COLO668 (cell line): ENCODE data around the gene SH3D21.

ENCODE experiments used
- DNase-seq: peaks from one replicate; lab custom pipeline; 2025; ENCODE audit not compliant: unreplicated experiment; lab: John Stamatoyannopoulos, UW

Gene SH3D21

GRCh38 chr1:36303244-36303643 lies 2.9 kb upstream of the SH3D21 start:
- no peak for DNase-seq

DNA sequence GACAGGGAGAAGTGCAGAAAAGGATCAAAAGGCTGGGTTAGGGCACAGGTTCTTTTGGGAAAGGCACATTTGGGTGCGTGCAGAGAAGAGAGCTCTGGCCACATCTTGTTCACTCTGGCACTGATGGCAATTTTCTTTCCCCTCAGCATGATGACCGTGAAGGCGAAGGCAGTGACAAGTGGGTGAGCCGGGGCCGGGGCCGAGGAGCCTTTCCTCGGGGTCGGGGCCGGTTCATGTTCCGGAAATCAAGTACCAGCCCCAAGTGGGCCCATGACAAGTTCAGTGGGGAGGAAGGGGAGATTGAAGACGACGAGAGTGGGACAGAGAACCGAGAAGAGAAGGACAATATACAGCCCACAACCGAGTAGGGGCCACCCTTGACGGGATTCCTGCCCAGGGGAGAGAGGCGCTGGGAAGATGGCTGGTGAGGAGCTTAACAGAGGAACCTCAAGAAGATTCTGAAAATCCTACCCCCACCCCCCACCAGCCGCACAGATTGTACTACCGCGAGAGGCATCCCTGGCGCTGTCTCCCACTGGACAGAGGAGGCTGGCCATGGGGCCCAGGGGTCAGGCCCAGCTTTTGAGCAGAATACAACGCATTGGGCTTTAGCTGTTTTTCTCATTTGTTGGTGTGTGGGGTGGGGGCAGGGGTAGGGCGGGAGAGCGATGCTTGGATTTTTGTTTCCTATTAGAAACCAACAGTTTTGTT lies 2.4 kb upstream of the SH3D21 start:
- no peak for DNase-seq

DNA sequence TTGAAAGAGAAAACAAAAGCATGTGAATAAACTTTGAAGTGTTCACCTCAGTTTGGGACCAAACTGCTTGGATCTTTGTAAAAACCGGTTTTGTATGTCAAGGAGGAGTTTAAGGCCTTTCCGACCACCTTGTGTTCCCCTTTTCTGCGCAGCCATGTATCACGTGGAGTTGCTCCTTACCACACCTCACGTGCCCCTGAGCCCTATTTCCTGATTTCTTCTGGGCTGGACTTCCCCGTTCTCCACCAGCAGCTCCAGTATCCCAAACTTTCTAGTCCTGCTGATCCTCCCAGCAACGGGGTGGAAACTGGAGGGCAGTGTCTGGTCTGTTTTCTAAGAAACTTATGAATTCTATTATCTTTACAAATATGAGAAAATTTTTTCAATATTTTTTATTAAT lies 1.6 kb upstream of the SH3D21 start:
- DNase-seq: no peak

GRCh38 chr1:36304970-36305914 lies 926 bp upstream of the SH3D21 start:
- no peak for DNase-seq

DNA sequence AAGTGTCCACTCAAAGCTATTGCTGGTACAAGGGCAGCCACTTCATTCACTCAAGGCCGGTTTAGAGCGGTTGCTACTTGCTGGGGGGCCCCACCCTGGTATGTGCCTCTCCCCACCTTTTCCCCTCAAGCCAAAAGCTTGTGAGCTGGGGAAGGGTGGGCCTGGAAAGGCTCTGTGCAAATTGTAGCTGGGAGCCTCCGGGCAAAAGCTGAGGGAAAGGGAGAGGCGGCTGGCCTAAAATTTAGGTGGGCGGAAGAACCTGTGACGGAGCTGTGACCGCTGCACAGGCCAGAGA lies 306 bp upstream of the SH3D21 start:
- DNase-seq: no peak

- DNase-seq: peak; percentile 98
Measured at GRCh38 chr1:36306902-36307456, 811 bp downstream of the SH3D21 start.

GRCh38 chr1:36307601-36308330 lies 1.6 kb downstream of the SH3D21 start:
- DNase-seq: no peak

DNA sequence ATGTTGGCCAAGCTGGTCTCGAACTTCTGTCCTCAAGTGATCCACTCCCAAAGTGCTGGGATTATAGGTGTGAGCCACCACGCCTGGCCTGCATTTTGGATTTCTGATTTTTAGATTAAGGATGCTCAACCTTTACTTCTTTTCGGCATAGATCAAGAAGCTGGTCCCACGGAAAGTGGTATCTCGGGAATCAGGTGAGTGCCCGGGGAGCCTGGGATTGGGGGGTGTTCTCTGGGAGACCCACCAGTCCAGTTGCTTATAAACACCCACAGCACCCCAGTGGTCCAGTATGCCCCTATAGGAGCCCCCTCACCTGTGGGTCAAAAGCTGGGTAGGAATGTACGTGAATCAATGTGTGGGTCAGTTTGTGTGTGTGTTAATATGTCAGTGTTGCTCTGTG lies 3.2 kb downstream of the SH3D21 start:
- DNase-seq: no peak

DNA sequence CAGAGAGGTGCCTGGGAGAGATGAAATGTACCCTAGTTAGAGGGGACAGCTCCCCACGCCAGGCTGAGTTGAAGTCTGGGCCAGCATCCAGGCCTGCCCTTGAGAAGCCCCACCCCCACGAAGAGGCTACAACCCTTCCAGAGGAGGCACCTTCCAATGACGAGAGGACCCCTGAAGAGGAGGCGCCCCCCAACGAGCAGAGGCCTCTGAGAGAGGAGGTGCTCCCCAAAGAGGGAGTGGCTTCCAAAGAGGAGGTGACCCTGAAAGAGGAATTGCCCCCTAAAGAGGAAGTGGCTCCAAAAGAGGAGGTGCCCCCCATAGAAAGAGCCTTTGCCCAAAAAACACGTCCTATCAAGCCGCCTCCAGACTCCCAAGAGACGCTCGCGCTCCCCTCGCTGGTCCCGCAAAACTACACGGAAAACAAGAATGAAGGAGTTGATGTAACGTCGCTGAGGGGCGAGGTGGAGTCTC lies 14.2 kb downstream of the SH3D21 start:
- DNase-seq: no peak

DNA sequence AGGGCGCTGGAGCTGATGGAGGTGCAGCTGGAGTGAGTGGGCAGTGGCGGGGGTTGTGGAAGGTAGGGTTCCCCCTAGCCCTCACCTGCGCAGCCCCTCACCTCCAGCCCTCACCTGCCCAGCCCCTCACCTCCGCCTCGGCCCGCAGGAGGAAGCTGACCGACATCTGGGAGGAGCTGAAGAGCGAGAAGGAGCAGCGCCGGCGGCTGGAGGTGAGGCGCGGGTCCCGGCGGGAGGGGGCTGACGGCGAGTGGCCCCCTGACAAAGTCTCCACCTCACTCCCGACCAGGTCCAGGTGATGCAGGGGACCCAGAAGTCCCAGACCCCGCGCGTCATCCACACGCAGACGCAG lies 14.6 kb downstream of the SH3D21 start:
- DNase-seq: no peak

DNA sequence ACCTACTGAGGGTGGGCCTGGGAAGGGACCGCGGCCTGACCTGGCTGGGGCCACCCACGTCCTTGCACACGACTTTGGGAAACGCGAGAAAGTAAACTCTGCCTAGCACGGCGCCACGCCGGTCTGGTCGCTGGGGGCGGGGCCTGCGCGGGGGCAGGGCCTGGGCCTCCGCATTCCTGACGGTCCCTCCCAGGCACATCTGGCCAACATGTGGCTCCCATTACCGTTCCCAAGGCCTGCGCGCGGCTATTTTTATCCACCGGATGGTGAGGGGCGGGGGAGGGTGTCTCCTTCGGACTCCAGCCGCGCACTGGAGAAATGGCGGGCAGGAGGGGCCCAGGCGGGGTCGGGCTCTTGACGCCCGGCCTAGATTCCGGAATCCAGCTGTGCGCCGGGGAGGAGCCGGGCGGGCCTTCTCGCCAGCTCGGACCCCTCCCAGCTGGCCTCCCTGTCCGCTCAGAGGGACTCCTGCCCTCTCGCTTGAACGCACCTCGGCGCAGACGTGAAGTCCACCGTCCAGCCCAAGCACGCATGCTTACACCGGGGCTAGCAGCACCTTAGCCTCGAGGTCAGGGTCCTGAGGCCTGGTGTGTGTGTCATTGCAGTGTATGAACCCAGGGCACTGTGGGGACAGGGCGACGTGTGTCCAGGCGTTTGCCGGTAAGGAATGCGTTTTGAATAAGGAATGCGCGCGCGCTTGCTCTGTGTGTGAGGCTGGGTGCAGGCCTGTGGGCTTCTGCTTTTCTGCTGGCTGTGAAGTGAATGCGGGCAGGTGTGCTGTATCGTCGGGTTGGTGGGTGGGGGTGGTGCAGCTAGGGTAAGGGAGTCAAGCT lies 15.2 kb downstream of the SH3D21 start:
- peak; percentile 44 for DNase-seq

GRCh38 chr1:36322041-36322785 lies 16.0 kb downstream of the SH3D21 start:
- no peak for DNase-seq

- peak; percentile 48 for DNase-seq
Measured at GRCh38 chr1:36322786-36323635, 16.8 kb downstream of the SH3D21 start.

GRCh38 chr1:36323636-36324352 lies 17.6 kb downstream of the SH3D21 start, which contains the start of gene EVA1B:
Gene EVA1B, minus strand, starts transcription at chr1:36323645. Its CDS starts 608 bp downstream, at chr1:36323037.
- peak; percentile 56 for DNase-seq

DNA sequence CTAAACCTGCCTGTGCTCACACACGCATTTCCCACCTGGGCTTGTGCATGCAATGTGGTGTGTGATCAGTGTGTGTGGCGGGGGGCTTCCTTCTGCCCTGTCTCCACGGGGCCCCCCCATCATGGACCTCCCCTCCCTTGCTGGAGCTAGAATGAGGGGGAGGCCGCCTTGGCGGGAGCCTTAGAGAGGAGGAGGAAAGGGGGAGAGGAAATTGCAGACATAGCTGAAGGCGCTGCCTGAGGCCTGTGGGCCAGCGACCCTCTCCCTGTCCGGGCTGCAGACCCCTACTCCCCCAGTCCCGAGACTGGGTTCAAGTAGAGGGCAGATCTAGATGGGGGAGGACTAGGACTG lies 18.2 kb downstream of the SH3D21 start:
- DNase-seq: no peak

GRCh38 chr1:36326499-36326898 lies 20.3 kb downstream of the SH3D21 start:
- DNase-seq: peak; percentile 54

DNA sequence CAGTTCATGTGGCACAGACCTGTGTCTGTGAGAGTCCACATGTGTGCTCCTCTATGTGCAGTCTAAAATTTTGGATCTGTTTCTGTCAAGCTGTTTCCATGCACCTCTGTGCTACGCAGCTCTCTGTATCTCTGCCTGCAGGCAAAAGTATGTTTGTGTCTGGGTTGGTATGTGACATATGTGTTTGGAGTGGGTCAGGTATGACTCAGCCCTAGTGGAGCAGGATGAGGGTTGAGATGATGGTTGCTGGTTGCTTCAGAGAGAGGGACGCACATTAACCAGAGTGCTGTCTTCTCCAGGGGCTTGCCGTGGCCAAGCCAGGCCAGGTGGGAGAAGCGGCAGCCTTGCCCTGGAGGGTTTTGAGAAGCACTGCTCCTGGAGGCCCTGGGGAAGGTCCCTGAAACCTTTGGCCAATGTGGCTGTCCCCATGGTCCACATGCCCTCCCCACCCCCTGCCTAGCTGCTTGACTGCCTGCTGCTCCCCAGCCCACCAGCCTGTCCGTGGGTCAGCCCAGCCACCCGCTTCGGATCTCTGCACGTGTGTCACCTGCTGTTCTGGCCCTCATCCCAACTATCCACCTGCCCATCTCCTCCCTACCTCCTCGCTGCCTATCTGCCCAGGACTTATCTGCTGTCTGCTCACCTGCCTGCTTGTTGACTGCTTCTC lies 21.4 kb downstream of the SH3D21 start:
- peak; percentile 47 for DNase-seq

DNA sequence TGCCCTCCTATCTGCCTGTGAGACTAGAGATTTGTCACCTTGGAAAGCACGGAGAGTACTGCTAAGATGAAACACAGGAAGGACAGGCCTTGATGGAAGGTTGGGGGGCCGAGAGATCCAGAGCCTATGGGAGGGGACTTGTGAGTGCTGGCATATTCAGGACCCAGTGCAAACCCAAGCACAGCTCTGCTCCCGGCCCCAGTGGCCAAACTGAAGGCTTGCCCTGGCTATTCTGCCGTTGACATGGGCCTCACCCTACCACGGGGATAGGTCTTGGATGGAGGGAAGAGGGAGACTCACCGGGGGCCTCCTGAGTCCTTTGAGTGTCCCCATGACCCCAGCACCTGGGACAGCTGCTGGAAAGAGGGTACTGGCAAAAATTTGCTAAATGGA lies 21.9 kb downstream of the SH3D21 start:
- no peak for DNase-seq
